ENCODE results near the gene ABRAXAS1. TPM values are rescaled to one million over a fixed set of nuclear protein-coding genes. Genes with fewer than 3 reads are reported as not detected.
"Not testable (repeated sequence)": the region's sequence is repeated elsewhere in the genome, so short reads cannot be mapped to it uniquely, and the experiment has no call there.

ABRAXAS1 gene
- total and polyA plus RNA-seq, 2 of the 4 experiments (the other 2 are of a cell fraction): 4.1 to 8.4 TPM

DNA sequence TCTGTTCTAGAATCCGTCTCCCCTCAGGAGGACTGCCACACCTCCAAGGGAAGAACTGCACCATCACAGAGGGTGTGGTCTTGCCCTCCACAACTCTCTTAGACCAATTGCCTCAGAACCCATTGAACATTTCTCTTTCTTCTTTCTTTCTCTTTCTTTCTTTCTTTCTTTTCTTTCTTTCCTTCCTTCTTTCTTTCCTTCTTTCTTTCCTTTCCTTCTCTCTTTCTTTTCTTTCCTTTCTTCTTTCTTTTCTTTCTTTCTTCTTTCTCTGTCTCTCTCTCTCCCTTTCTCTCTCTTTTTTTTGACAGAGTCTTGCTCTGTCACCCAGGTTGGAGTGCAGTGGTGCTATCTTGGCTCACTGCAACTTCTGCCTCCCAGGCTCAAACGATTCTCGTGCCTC is 16.8 kb upstream of the ABRAXAS1 start:
- H4K20me1 ChIP-seq (ENCODE audit: insufficient read depth, low read length); DNase-seq; H3K56ac ChIP-seq (ENCODE audit: extremely low read depth, insufficient read depth, low read length); H2AK5ac ChIP-seq (ENCODE audit: low read depth, low read length); H3K4me3 ChIP-seq (ENCODE audit: insufficient read depth, low read depth, low read length); H3K27me3 ChIP-seq (ENCODE audit: control insufficient read depth, insufficient read depth, low read length); H3K23ac ChIP-seq (ENCODE audit: low read depth, low read length); H2BK120ac ChIP-seq (ENCODE audit: low read depth, low read length); H2BK5ac ChIP-seq (ENCODE audit: low read depth, low read length, poor library complexity, severe bottlenecking); H4K91ac ChIP-seq (ENCODE audit: insufficient read depth, low read depth, low read length); CTCF ChIA-PET; H2AK9ac ChIP-seq (replicated peaks; ENCODE audit: low read depth, low read length, poor library complexity); H2AFZ ChIP-seq (replicated peaks; ENCODE audit: low read length, poor library complexity); H3K14ac ChIP-seq (replicated peaks; ENCODE audit: low read depth, low read length); H3K4me2 ChIP-seq (ENCODE audit: low read depth, low read length); H3K9me1 ChIP-seq (ENCODE audit: insufficient read depth, low read length); H2BK20ac ChIP-seq (ENCODE audit: low read depth, low read length); H3K9ac ChIP-seq (ENCODE audit: low read depth, low read length); H2BK15ac ChIP-seq (ENCODE audit: low read depth, low read length); H4K8ac ChIP-seq (ENCODE audit: low read depth in 2 of 2, low read length in 2 of 2); ATAC-seq (ENCODE audit: low read depth); H3K79me1 ChIP-seq (ENCODE audit: low read depth in 1 of 2, low read length in 2 of 2); dilution Hi-C loops (cut with HindIII; ENCODE audit: low sequenced_read_pairs, unreplicated experiment); H3K9me3 ChIP-seq (ENCODE audit: control insufficient read depth, insufficient read depth, low read length); H3K36me3 ChIP-seq (ENCODE audit: control insufficient read depth, insufficient read depth, low read length); BruUV-seq (replicated peaks); H3K4ac ChIP-seq (ENCODE audit: low read depth, low read length); H3K4me1 ChIP-seq (ENCODE audit: control insufficient read depth, insufficient read depth, low read length); H3K27ac ChIP-seq (ENCODE audit: insufficient read depth, low read length); POLR2A ChIA-PET (ENCODE audit: unreplicated experiment); H3K18ac ChIP-seq (ENCODE audit: low read depth, low read length); H4K5ac ChIP-seq (ENCODE audit: low read depth, low read length): not testable (repeated sequence)
- intact Hi-C loops (cut with micrococcal nuclease) (loop anchor here (5.0 kb wide), 1 partner anchor 756 kb away; no protein-coding TSS in a partner anchor), in situ Hi-C loops (cut with MboI; ENCODE audit: low sequenced_read_pairs) (loop anchor here (25.0 kb wide), 2 partner anchors 761 to 1011 kb away; no protein-coding TSS in a partner anchor)
- WGBS, 2 experiments (ENCODE audit: extremely low coverage in 2 of 2, insufficient read length in 1 of 2): 82% methylated on average over 1 of the region's 3 CpGs; no CpG with 5 or more reads in 1 of the 2 experiments
